ENCODE measurements around the gene AGTRAP. TPM values are rescaled to one million over a fixed set of nuclear protein-coding genes. Genes with fewer than 3 reads are reported as not detected.

Gene AGTRAP
- total RNA-seq, 1 donor from 2014 or later: 38.5 TPM

DNA sequence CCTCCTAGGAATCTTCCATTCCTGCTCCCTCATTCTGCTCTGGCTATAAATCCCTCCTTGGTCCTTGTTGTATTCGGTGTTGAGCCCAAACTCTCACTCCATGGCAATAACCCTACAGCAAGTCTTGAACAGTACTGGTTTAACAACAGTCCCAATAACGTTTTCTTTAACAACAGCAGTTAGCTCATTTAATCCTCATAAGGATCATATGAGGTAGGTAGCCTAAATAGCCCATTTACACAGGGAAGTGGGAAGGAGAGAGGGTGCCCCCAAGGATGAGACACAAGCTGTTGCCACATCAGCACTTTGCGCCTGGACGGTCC, 444 bp upstream of the AGTRAP start:
- no peak for DNase-seq (ENCODE audit: low read depth in 2 of 2)

DNA sequence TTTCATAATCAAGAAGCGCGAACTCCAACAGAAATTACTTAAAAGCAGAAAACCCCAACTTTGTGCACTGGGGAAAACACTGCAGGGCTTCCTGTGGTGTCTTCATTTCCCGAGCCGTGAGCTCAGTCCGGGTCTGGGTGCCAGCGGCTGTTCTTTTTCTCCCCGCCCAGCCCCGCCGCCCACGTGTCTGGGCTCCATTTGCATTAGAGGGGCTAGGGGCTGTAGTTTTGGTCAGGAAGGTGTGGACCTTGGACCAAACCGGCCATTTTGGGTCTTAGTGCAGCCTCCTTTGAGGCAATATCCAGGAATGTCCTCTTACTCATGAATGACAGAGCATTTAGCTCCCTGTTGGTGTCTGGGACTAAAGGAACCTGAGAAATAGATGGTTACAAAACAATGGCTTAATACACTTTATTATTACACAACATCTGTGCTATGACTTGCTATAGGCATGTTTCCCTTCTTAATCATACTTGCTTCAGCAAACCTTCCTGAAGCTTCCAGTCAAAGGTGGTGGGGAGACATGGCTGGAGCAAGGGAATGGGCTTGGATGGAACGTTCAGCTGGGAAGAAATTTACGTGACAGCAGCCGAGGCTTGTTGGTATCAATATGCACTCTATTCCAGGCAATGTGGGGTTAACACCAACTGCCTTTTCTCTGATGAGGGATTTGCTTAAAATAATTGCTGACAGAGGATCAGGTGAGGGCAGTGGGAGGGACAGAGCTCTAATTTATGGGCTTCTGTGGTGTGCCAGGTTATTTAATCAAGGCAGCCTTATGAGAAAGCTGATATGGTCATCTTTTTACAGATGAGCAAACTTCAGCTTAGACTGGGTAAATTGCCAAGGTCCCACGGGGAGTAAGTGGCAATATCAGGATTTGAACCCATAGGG, 1.1 kb downstream of the AGTRAP start:
- peak; percentile 48 to 53 for DNase-seq (ENCODE audit: low read depth in 2 of 2)

DNA sequence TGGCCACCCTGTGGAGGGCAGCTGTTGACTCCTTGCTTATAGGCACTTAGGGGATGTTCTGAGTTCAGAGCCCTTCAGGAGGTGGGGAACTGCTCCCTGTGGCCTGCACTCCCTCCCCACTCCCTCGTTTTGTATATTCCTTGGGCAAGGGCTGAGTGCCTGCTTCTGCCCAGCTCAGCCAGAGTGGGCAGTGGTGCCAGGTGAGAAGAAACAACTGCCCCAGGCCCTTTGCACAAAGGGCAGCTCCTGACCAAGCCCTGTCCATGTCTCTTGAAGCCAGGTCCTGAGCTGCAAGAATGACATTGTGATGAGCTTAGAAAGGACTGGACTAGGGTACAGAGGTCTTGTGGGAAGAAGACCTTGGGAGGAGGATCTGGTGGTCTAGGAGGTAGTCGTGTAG, 2.2 kb downstream of the AGTRAP start:
- no peak for DNase-seq (ENCODE audit: low read depth in 2 of 2)

DNA sequence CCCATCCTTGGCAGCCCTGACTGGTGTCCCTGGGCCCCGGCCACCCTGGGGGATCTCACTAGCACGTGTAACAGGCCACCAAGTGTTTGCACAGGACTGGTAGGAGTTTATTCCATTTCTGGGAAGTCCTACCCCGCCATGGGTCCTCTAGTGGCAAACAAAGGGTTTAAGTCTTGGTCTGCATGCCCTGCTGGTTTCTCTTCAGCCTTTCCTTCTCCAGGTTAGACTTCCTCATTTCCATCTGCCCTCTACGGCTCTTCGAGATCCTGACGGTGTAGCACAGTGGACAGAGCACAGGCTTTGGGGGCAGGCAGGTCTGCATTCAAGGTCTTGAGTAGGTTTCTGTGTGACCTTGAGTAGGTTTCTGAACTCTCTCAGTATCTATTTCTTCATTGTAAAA, 2.8 kb downstream of the AGTRAP start:
- no peak for DNase-seq (ENCODE audit: low read depth in 2 of 2)

DNA sequence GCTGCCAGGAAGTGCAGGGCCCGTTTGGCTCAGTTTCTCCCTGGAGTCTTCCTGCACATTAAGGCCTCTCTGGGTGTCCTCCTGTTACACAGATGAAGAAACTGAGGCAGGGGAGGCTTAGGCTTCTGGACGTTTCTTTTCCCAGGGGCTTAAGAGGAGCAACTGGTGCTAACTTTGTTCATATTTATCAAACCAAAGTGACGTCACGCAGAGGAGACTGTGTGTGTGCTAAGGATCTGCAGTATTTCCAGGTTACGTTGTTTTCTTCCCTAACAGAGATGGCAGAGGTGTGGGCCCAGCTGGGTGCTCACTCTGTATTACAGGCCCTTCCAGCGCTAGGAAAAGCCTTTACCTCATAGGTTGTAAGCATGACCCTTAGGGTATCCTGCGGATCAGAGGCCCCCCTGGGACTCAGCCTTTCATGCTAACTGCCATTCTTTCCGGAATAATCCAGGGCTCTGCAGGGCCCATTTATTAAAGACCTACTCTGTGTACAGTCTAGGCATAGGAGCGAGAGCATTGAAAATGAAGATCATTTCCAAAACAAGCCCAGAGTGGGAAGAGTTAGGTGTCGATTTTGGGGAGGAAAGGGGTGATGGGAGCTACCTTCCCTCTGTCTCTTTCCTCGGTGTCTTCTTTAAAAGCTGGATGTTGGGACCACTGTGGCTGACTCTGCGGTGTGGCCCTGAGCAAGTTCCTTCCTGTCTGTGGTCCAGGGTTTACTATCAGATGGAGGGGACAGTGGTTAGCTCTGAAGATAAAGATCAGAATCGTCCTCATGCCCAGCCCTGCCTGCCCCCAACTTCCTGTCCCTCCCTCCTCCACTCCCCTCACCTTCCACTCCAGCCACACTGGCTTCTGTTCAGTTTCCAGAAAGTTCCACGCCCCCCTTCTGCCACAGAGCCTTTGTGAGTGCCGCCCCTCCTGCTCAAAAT, 4.6 kb downstream of the AGTRAP start:
- no peak for DNase-seq (ENCODE audit: low read depth in 2 of 2)

DNA sequence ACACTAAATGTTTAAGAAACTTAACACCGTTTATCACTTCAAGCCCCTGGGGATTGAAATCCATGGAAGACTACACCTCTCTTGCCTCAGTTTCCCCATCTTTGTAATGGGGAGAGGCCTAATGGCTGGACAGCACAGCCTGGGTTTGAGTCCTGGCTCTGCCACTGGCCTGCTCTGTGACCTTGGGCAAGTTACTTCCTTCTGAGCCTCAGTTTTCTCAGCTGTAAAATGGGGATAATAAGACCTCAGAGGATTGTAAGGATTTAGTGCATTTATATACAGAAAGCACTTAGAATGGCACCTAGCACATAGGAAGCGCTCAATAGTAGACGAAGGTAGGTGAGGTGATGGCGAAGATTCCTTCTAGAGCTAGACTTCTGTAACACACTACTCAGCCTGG, 5.5 kb downstream of the AGTRAP start:
- DNase-seq (ENCODE audit: low read depth in 2 of 2): no peak

DNA sequence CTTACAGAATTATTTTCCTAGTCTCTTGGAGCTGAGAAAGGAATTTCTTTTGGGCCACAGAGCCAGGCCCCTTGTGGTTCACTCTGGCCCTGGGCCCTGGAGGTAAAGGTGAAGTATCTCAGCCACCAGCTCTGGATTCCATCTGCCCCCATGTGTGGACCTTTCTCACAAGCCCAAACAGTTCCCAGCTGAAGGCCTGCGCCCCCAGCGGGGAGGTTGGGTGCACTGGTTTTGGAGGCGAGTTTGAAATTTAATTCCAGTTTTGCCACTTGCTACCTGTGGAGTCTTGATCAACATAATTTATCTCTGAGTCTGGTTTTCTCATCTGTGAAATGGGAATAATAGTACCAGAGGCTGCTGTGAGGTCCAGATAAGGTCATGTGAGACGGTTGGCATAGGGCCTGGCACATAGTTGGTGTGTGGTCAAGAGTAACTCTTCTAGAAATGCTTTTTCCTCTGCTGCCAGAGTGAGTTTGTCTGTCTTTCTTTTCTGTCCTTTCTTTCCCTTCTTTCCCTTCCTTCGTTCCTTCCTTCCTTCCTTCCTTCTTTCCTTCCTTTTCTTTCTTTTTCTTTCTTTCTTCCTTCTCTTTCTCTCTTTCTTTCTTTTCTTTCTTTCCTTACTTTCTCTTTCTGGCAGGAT, 6.1 kb downstream of the AGTRAP start:
- DNase-seq (ENCODE audit: low read depth in 2 of 2): no peak

DNA sequence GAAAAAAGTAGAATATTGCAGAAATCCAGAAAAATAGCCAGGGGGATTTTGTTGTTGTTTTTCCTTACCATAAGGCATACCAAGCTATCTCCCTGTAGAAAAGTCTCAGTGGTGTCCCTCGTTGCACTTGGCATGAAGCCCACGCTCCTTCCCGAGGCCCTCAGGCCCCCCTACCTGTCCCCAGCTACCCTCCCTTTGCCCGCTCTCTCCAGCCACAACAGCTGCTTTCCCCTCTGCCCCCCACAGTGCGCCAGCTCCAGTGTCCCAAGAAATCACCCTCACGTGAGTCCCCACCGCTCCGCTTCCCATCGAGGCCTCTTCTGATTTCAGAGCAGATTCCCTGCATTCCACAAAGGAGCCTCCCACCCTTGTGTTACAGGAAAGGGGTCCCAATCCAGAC, 8.4 kb downstream of the AGTRAP start:
- DNase-seq (ENCODE audit: low read depth in 2 of 2): no peak

DNA sequence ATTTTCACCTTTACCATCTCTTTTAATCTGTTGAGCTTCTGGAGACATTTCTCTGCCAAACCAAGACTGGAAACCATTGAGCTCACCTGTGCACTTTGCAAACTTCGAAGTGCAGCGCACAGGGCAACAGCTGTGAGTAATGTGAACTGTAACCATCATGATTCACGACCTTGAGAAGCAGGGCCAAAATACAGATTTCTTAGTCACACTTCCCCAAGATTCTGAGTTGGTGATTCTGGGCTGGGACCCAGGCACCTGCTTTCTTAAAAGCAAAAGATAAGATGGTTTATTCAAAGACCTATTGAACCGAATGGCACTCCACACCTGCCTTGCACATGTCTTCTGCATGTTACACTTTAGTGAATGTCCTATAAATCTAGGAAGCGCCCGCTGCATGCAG, 10.2 kb downstream of the AGTRAP start:
- DNase-seq (ENCODE audit: low read depth in 2 of 2): peak in 1 of 2 donors; percentile 35

DNA sequence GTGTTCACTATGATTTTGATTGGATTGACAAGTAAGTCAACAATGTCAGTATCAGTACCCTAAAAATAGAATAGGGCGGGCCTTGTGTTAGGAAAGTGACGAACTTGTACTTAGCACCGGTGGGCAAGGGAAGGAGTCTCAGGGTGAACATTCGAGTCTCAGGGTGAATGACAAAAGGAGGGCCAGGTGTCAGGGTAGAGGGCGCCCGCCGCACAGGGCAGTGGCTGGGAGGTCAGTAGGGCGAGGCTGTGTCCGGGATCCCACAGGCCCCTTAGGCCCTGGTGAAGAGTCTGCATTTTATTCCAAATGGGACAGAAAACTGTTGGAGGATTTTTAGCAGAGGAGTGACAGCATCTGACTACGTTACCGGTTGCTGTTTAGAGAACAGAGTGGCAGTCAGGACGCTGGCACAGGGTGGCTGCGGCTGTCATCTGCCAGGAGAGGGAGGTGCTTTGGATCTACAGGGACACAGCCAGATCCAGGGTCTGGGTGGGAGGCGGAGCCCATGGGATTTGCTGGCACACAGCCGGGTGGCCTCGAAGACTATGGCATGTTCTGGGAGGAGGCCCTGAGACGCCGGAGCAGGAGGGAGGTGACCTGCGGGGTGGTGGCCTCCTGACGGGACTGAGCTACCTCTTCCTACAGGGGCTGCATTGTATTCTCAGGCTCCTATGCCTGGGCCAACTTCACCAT, 11.0 kb downstream of the AGTRAP start:
- no peak for DNase-seq (ENCODE audit: low read depth in 2 of 2)

DNA sequence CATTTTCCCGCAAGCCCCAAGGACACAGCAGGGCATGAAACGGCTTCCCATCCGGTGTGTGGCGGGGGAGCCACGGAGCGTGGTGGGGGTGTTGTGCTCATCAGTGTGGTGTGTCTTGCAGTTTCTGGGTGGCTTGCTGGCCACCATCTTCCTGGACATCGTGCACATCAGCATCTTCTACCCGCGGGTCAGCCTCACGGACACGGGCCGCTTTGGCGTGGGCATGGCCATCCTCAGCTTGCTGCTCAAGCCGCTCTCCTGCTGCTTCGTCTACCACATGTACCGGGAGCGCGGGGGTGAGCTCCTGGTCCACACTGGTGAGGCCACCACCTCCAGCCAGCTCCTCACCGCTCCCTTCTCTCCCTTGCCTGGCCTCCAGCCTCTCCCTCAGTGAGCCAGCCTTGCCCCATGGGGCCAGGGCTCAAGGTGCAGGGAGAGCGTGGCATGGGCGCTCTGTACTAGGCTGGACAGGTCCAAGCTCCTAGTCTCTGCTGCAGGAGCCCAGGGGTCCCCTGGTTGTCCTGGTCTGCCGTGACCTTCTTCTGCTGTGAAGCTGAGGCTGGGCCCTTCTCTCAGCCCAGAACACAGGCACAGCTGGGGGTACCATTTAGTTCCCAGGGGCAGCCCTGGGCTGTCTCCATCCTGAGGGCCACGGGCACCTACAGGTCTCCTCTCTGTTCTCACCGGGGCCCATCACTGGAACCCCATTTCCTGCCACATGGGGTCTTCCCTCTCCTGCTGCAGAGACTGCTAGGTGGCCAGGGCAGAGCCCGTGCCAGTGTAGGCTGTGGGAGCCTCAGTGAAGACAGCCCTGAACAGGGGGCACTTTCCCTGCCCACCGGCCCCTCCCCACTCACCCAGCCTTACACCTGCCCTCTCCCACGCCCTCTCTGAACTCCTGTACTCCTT, 12.6 kb downstream of the AGTRAP start:
- no peak for DNase-seq (ENCODE audit: low read depth in 2 of 2)

DNA sequence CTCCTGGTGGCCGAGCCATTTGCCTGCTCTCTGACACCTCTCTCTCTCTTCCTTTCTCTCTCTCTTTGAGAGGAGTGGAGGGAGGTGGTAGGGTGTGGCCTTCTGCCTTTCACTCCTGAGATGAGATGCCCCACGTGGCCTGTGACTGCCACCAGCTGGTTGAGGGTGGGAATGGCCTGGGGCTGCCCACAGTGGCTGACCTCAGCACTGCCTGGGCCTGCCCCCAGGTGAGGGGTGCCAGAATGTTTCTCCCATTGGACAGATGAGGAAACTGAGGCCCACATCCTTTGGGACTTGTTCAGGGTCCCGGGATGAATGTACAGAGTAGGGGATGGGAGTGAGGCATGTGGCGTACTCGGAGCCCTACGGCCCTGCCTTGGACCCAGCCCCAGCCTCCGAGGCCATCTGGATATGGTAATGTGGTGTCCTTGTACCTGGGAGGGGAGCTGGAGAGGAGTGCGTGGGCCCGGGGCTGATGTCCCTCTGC, 13.3 kb downstream of the AGTRAP start:
- peak in 1 of 2 donors; percentile 64 for DNase-seq (ENCODE audit: low read depth in 2 of 2)

DNA sequence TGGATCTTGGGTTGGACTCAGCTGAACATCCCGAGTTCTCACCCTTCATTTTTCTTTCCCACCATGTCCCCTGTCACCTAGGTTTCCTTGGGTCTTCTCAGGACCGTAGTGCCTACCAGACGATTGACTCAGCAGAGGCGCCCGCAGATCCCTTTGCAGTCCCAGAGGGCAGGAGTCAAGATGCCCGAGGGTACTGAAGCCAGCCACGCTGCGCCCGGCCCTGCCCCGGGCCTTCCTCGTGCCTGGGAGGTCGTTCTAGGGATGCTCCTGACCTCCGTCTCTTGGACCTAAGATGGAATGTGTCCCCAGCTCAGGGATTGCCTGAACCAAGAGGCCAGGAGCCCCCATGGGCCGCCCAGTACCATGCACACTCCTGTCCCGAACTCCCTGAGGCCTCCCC, 14.1 kb downstream of the AGTRAP start:
- no peak for DNase-seq (ENCODE audit: low read depth in 2 of 2)

DNA sequence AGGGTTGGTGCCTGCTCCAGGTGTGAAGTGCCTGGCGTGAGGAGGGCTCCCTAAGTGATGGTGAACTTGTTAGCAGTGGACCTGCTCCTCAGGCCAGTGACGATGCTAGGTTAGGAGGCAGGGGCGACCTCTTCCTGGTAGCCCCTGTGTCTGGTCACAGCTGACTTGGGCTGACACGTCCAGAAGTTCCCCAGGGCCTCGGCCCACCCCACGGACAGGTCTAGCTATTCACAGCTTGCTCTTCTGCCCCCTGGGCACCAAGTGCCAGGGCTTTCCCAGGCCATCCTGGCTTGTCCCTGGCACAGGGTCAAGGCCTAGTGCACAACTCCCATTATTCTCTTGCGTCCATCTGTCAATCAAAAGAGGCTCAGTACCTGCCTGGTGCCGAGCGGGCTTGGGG, 15.2 kb downstream of the AGTRAP start:
- no peak for DNase-seq (ENCODE audit: low read depth in 2 of 2)

DNA sequence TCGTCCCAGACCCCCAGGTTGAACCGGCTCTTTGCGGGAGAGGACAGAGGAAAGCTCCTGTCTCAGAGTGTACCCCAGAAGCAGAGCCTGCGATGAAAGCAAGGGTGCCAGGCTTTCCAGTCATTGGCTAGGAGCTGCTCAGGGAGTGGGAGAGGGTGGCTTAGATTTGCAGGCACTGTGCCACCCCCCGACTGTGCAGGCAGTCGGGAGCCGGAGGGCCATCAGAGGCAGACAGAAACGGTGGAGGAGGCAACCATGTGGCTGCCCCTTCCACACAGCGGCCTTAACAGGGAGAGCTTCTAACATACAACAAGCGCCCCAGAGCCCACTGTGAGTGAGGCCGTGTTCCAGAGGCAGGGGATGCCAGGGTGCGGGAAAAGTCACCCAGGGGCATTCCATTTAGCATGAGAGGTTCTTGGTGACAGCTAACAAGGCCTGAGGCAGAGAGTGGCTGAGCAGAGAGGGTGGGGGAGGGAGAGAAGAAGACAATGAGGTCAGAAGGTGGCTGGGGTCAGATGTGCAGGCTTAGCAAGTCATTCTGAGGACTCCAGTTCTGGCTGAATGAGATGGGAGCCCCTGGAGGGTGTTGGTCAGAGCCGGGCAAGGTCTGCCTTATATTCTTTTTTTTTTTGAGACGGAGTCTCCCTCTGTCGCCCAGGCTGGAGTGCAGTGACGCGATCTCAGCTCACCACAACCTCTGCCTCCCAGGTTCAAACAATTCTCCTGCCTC, 16.6 kb downstream of the AGTRAP start:
- DNase-seq (ENCODE audit: low read depth in 2 of 2): no peak

DNA sequence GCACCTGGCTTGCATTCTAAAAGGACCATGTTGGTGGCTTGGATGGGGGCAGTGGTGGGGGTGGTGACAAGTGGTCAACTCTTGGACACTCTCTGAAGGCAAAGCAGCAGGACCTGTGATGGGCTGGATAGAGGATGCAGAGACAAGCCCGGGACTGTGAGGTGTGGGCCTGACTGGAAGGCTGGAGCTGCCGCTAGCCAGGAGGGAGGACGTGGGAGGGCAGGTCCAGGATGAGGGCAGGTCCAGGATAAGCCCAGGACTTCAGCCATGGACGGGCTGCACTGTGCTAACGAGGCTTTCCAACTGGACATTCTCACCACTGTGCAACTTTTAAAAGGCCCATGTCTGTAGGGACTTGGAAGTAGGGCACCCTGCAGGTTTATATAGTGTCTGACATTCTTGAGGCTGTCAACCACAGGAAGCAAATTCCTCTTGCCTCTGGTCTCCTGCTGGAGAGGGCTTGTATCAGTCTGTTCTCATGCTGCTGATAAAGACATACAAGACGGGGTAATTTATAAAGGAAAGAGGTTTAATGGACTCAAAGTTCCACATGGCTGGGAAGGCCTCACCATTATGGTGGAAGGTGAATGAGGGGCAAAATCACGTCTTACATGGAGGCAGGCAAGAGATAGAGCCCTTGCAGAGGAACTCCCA, 17.7 kb downstream of the AGTRAP start:
- DNase-seq (ENCODE audit: low read depth in 2 of 2): no peak

DNA sequence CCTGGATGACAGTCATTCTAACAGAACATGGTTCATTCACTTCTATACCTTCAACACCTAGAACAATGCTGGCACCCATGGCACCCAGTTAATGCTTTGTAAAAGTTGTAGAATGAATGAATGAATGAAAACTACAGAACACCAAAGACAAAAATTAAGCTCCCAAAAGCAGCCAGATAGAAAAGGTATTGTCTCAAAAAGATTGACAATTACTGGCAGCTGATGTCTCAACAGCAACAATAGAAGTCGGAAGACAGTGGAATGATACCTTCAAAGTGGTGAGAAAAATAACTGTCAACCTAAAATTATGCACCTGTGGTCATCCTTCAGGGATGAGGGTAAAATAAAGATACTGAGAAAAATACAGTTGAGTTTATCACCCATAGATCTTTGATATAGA, 21.1 kb downstream of the AGTRAP start:
- no peak for DNase-seq (ENCODE audit: low read depth in 2 of 2)

DNA sequence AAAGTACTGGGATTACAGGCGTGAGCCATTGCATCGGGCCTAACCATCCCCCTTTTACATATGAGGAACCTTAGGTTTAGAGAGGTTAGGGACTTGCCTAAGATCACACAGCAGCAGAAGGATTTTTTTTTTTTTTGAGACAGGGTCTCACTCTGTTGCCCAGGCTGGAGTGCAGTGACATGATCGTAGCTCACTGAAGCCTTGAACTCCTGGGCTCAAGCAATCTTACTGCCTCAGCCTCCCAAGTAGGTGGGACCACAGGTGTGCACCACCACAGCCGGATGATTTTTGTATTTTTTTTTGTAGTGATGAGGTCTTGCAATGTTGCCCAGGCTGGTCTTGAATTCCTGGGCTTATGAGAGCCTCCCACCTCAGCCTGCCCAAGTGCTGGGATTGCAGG, 23.9 kb downstream of the AGTRAP start:
- DNase-seq (ENCODE audit: low read depth in 2 of 2): no peak

DNA sequence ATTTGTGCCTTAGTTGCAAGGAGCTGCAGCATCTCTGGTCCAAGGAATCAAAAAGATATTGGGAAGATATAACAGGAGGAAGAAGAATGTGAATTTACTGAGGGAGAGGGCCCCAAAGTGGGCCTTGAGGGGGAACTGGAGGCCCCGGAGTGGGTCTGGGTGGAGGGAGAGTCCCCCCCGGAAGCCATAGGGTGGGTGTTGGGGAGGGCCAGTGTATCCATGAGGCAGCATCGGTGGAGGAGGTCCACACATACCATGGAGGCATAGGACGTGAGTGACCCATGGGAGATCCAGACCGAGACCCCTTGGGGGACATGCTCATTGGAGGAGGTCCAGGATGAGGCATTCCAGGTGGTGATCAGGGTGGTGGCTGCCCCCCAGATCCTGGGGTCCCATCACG, 25.3 kb downstream of the AGTRAP start:
- no peak for DNase-seq (ENCODE audit: low read depth in 2 of 2)
